Glutamatergic neuron (in vitro differentiated cells): ENCODE data around the gene WSCD1. TPM values are rescaled to one million over a fixed set of nuclear protein-coding genes. Genes with fewer than 3 reads are reported as not detected.

ENCODE experiments used
- DNase-seq: peaks from one replicate; pipeline ENCODE4 v3.0.0; 2022
- H3K27ac Mint-ChIP-seq: one replicate; pipeline ENCODE4 v1.8.0; 2020; ENCODE audit warnings: mild to moderate bottlenecking, mixed read lengths, inconsistent platforms; ENCODE audit not compliant: unreplicated experiment
- H3K27me3 Mint-ChIP-seq: one replicate; pipeline ENCODE4 v1.8.0; 2020; ENCODE audit warnings: mild to moderate bottlenecking, moderate library complexity, mixed read lengths, inconsistent platforms; ENCODE audit not compliant: unreplicated experiment
- H3K36me3 Mint-ChIP-seq: one replicate; pipeline ENCODE4 v1.8.0; 2020; ENCODE audit warnings: mild to moderate bottlenecking, mixed read lengths, inconsistent platforms; ENCODE audit not compliant: unreplicated experiment
- H3K4me1 Mint-ChIP-seq: one replicate; pipeline ENCODE4 v1.8.0; 2020; ENCODE audit warnings: mild to moderate bottlenecking, low read depth, mixed read lengths, inconsistent platforms; ENCODE audit not compliant: unreplicated experiment
- H3K4me3 Mint-ChIP-seq: one replicate; pipeline ENCODE4 v1.8.0; 2020; ENCODE audit warnings: mild to moderate bottlenecking, mixed read lengths, inconsistent platforms; ENCODE audit not compliant: unreplicated experiment
- H3K9me3 Mint-ChIP-seq: one replicate; pipeline ENCODE4 v1.8.0; 2020; ENCODE audit warnings: mild to moderate bottlenecking, moderate library complexity, mixed read lengths, inconsistent platforms; ENCODE audit not compliant: unreplicated experiment
- CTCF ChIP-seq: fragments of 200-600 bp; sonication (generic); IDR thresholded peaks from one replicate; pipeline ENCODE4 v1.5.0; 2021; ENCODE audit not compliant: partially characterized antibody, unreplicated experiment
- total RNA-seq: library from RNA; stranded (reverse); fragmentation: NEBNext Ultra II Directional; extraction: Animal tissue kit (Norgen Biotek cat#: 25700); gene quantifications from one replicate; pipeline ENCODE4 v1.2.1, GENCODE V29; 2021; ENCODE audit not compliant: unreplicated experiment

Gene WSCD1
- total RNA-seq, 1 donor from 2014 or later: 35.6 TPM

GRCh38 chr17:6057562-6057961 lies 12.6 kb upstream of the WSCD1 start:
- Mint-ChIP-seq H3K4me3 (no peak overlapping the region), H3K27ac (no peak overlapping the region)

GRCh38 chr17:6059406-6059805 lies 10.8 kb upstream of the WSCD1 start:
- DNase-seq: no peak
- no peak overlapping the region for H3K4me3 Mint-ChIP-seq
- peaks cover 1% of the 10 kb centered on the region for H3K9me3 Mint-ChIP-seq
- no peak for TF ChIP-seq CTCF
- H3K4me1 Mint-ChIP-seq: peaks cover 5% of the 10 kb centered on the region
- H3K36me3 Mint-ChIP-seq: no peaks in the 10 kb centered on the region
- no peak overlapping the region for H3K27ac Mint-ChIP-seq
- no peaks in the 10 kb centered on the region for H3K27me3 Mint-ChIP-seq

More at GRCh38 chr17:6057562-6057961, 12.6 kb upstream of the WSCD1 start:
- DNase-seq: no peak
- Mint-ChIP-seq H3K27me3 (no peaks in the 10 kb centered on the region), H3K4me1 (peaks cover 2% of the 10 kb centered on the region), H3K9me3 (peaks cover 1% of the 10 kb centered on the region), H3K36me3 (no peaks in the 10 kb centered on the region)
- no peak for TF ChIP-seq CTCF

- peaks cover 1% of the 10 kb centered on the region for H3K9me3 Mint-ChIP-seq
- H3K4me1 Mint-ChIP-seq: peaks cover 5% of the 10 kb centered on the region
- no peak overlapping the region for H3K4me3 Mint-ChIP-seq
- no peak for DNase-seq
- no peaks in the 10 kb centered on the region for H3K36me3 Mint-ChIP-seq
- no peak overlapping the region for H3K27ac Mint-ChIP-seq
- no peaks in the 10 kb centered on the region for H3K27me3 Mint-ChIP-seq
- TF ChIP-seq CTCF: no peak
Observed at GRCh38 chr17:6061290-6061689, 8.9 kb upstream of the WSCD1 start.

- H3K4me1 Mint-ChIP-seq: peaks cover 12% of the 10 kb centered on the region
- no peaks in the 10 kb centered on the region for H3K36me3 Mint-ChIP-seq
- H3K27me3 Mint-ChIP-seq: peaks cover 8% of the 10 kb centered on the region
- no peak for DNase-seq
- no peak overlapping the region for H3K27ac Mint-ChIP-seq
- H3K4me3 Mint-ChIP-seq: no peak overlapping the region
- no peak for TF ChIP-seq CTCF
- peaks cover 3% of the 10 kb centered on the region for H3K9me3 Mint-ChIP-seq
Observed at GRCh38 chr17:6064868-6065267, 5.3 kb upstream of the WSCD1 start.

GRCh38 chr17:6065351-6065750 lies 4.8 kb upstream of the WSCD1 start:
- Mint-ChIP-seq H3K9me3 (peaks cover 2% of the 10 kb centered on the region), H3K27ac (no peak overlapping the region), H3K4me1 (peaks cover 13% of the 10 kb centered on the region), H3K4me3 (no peak overlapping the region), H3K36me3 (no peaks in the 10 kb centered on the region), H3K27me3 (peaks cover 8% of the 10 kb centered on the region)
- no peak for TF ChIP-seq CTCF
- DNase-seq: no peak
